PC-3 (cell line): Measurements from ENCODE around the gene STRADA. TPM values are rescaled to one million over a fixed set of nuclear protein-coding genes. Genes with fewer than 3 reads are reported as not detected.

ENCODE experiments used
- ATAC-seq: fragments of 200-7000 bp; cut with Tn5 transposase; 2 replicates; pipeline ENCODE4 v1.9.1; 2020; ENCODE audit warnings: mild to moderate bottlenecking, moderate library complexity
- BruUV-seq: library from RNA; stranded (reverse); fragments of 400-500 nt; replicated peaks from 2 replicates; lab custom pipeline; 2021; lab: Mats Ljungman, UMichigan
- CTCF ChIA-PET: fragments of 300-600 bp; sonication (Branson Sonifier 250); formaldehyde crosslinking; loops from one replicate; lab custom pipeline; 2022; ENCODE audit warnings: antibody characterized with exemption; lab: Charles Lee
- POLR2A ChIA-PET: fragments of 300-600 bp; sonication (Branson Sonifier 250); formaldehyde crosslinking; loops from one replicate; lab custom pipeline; 2022; ENCODE audit warnings: antibody characterized with exemption; ENCODE audit not compliant: unreplicated experiment; lab: Charles Lee
- DNase-seq: peaks from one replicate; pipeline ENCODE4 v3.0.0-alpha.2; 2015
- H2AFZ ChIP-seq: fragments of 300-600 bp; sonication (generic); 2 replicates; pipeline ENCODE4 v1.6.0; 2016; ENCODE audit warnings: antibody characterized with exemption, low read length
- H3F3A ChIP-seq: fragments of 300-600 bp; sonication (generic); one replicate; pipeline ENCODE4 v1.6.0; 2017; ENCODE audit warnings: antibody characterized with exemption, low read length, control low read depth, mild to moderate bottlenecking; ENCODE audit not compliant: unreplicated experiment
- H3K27ac ChIP-seq: fragments of 300-600 bp; sonication (generic); 2 replicates; pipeline ENCODE4 v1.5.1; 2016; ENCODE audit warnings: mild to moderate bottlenecking, low read length
- H3K27me3 ChIP-seq: fragments of 300-600 bp; sonication (generic); 2 replicates; pipeline ENCODE4 v1.6.1; 2016; ENCODE audit warnings: low read length, mixed read lengths
- H3K36me3 ChIP-seq: fragments of 300-600 bp; sonication (generic); 2 replicates; pipeline ENCODE4 v1.6.1; 2016; ENCODE audit warnings: low read depth, mixed run types, low read length, mixed read lengths
- H3K4me1 ChIP-seq: fragments of 300-600 bp; sonication (generic); 2 replicates; pipeline ENCODE4 v1.5.1; 2016; ENCODE audit warnings: low read length; ENCODE audit not compliant: insufficient read depth
- H3K4me2 ChIP-seq: fragments of 300-600 bp; sonication (generic); 2 replicates; pipeline ENCODE4 v1.6.0; 2016; ENCODE audit warnings: low read length
- H3K4me3 ChIP-seq: fragments of 300-600 bp; sonication (generic); 2 replicates; pipeline ENCODE4 v1.5.1; 2016; ENCODE audit warnings: mild to moderate bottlenecking, low read length, mixed read lengths
- H3K79me2 ChIP-seq: fragments of 300-600 bp; sonication (generic); 2 replicates; pipeline ENCODE4 v1.6.1; 2017; ENCODE audit warnings: low read length, mixed read lengths
- H3K9ac ChIP-seq: fragments of 300-600 bp; sonication (generic); 2 replicates; pipeline ENCODE4 v1.6.0; 2016; ENCODE audit warnings: mild to moderate bottlenecking, low read length
- H3K9me2 ChIP-seq: fragments of 300-600 bp; sonication (generic); replicated peaks from 2 replicates; pipeline ENCODE4 v1.6.1; 2016; ENCODE audit warnings: mixed run types, low read length, mixed read lengths
- H3K9me3 ChIP-seq: fragments of 300-600 bp; sonication (generic); 2 replicates; pipeline ENCODE4 v1.6.1; 2016; ENCODE audit warnings: low read length, mixed read lengths
- H4K20me1 ChIP-seq: fragments of 300-600 bp; sonication (generic); 2 replicates; pipeline ENCODE4 v1.6.1; 2016; ENCODE audit warnings: low read length, mixed read lengths
- EZH2 ChIP-seq: fragments of 300-600 bp; sonication (generic); IDR thresholded peaks from one replicate; pipeline ENCODE4 v1.6.1; 2017; ENCODE audit warnings: antibody characterized with exemption, mild to moderate bottlenecking, low read length; ENCODE audit not compliant: unreplicated experiment
- EZH2phosphoT487 ChIP-seq: fragments of 300-600 bp; sonication (generic); IDR thresholded peaks from 2 replicates; pipeline ENCODE4 v1.6.1; 2018; ENCODE audit warnings: mild to moderate bottlenecking, antibody characterized with exemption, low read length, borderline replicate concordance
- intact Hi-C: fragments of 100-400 bp; cut with micrococcal nuclease; formaldehyde crosslinking; loops from 2 replicates; pipeline ENCODE4 v1.9.0; 2023
- total RNA-seq: library from RNA; depleted of rRNA; stranded (reverse); fragments of >200 nt; gene quantifications from 2 replicates; pipeline ENCODE4 v1.2.3, GENCODE V29; 2014
- TF ChIP-seq, protein P1 (sequence below): fragments of 300-600 bp; sonication (generic); conservative IDR thresholded peaks from 2 replicates; pipeline ENCODE4 v1.5.1; 2017; ENCODE audit warnings: antibody characterized with exemption, low read depth, mild to moderate bottlenecking, low read length

Gene STRADA
- total RNA-seq, 1 experiment from 2014 or later, result 17.9 TPM

DNA sequence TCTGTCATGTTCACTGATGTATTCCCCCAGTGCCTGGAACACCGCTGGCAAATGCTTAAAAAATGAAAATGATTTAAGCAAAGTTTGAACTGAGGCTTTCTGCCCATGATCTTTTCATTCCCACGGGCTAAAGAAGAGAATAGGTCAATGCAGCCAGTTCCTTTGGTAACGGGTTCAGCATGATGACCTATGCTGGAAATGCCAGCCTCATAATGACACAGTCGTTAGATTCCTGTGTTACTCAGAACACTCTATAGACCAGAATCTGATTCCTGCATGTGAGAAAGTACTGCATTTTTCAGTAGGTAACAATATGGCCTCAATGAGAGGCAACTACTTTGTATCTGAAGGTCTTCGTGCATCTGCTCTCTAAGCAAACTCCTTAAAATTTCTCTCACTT, 22.6 kb downstream of the STRADA start:
- intact Hi-C loops, result no loop called here

DNA sequence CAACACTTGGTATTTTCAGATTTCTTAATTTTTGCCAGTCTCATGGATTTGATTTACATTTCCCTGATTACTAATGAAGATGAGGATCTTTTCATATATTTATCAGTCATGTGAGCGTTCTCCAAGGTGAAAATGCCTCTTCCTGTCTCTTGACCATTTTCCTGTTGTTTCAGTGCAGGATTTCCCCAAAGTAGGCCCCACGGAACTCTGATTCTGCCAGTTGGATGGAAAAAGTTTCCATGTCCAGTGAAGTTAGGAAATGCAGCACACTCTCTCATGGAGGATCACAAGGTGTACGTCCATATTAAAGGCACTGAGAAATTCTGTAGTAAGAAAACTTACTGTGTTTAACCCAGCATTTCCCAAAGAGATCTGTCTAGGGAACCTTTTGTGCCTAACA, 25.2 kb downstream of the STRADA start:
- intact Hi-C loops, result no loop called here
- Histone ChIP-seq H3K4me1 (no peaks in the 10 kb centered on the region), H3K79me2 (no peaks in the 10 kb centered on the region), H2AFZ (no peak overlapping the region), H3K4me3 (no peak overlapping the region), H3K36me3 (0 out of 2 replicates have a peak, but pooled peaks cover 3% of the 10 kb centered on the region), H3K27ac (no peak overlapping the region), H3K9me2 (no peaks in the 10 kb centered on the region), H4K20me1 (no peaks in the 10 kb centered on the region), H3K9ac (no peak overlapping the region), H3K27me3 (no peaks in the 10 kb centered on the region), H3F3A (no peaks in the 10 kb centered on the region), H3K4me2 (no peak overlapping the region), H3K9me3 (no peaks in the 10 kb centered on the region)
- TF ChIP-seq EZH2 (no peak), EZH2phosphoT487 (no peak)
- TF ChIP-seq, protein P1, sequence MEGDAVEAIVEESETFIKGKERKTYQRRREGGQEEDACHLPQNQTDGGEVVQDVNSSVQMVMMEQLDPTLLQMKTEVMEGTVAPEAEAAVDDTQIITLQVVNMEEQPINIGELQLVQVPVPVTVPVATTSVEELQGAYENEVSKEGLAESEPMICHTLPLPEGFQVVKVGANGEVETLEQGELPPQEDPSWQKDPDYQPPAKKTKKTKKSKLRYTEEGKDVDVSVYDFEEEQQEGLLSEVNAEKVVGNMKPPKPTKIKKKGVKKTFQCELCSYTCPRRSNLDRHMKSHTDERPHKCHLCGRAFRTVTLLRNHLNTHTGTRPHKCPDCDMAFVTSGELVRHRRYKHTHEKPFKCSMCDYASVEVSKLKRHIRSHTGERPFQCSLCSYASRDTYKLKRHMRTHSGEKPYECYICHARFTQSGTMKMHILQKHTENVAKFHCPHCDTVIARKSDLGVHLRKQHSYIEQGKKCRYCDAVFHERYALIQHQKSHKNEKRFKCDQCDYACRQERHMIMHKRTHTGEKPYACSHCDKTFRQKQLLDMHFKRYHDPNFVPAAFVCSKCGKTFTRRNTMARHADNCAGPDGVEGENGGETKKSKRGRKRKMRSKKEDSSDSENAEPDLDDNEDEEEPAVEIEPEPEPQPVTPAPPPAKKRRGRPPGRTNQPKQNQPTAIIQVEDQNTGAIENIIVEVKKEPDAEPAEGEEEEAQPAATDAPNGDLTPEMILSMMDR, result no peak
- POLR2A ChIA-PET, result no interaction called here
- no peak for DNase-seq
- CTCF ChIA-PET, result no interaction called here
- ATAC-seq, result no peak
- BruUV-seq, result no TSS peak

More for the DNA sequence above, 22.6 kb downstream of the STRADA start:
- H3K27me3 ChIP-seq, result no peaks in the 10 kb centered on the region
- H4K20me1 ChIP-seq, result no peaks in the 10 kb centered on the region
- ChIA-PET CTCF (no interaction called here), POLR2A (no interaction called here)
- H3K9me3 ChIP-seq, result no peaks in the 10 kb centered on the region
- no peaks in the 10 kb centered on the region for H3K36me3 ChIP-seq
- H2AFZ ChIP-seq, result no peak overlapping the region
- DNase-seq (no peak), ATAC-seq (no peak)
- H3K4me2 ChIP-seq, result no peak overlapping the region
- H3K27ac ChIP-seq, result no peak overlapping the region
- no TSS peak for BruUV-seq
- no peak overlapping the region for H3K9ac ChIP-seq
- no peaks in the 10 kb centered on the region for H3F3A ChIP-seq
- TF ChIP-seq EZH2 (no peak), EZH2phosphoT487 (no peak)
- TF ChIP-seq, protein P1, result no peak
- H3K9me2 ChIP-seq, result no peaks in the 10 kb centered on the region
- no peak overlapping the region for H3K4me3 ChIP-seq
- H3K79me2 ChIP-seq, result no peaks in the 10 kb centered on the region
- H3K4me1 ChIP-seq, result no peaks in the 10 kb centered on the region

DNA sequence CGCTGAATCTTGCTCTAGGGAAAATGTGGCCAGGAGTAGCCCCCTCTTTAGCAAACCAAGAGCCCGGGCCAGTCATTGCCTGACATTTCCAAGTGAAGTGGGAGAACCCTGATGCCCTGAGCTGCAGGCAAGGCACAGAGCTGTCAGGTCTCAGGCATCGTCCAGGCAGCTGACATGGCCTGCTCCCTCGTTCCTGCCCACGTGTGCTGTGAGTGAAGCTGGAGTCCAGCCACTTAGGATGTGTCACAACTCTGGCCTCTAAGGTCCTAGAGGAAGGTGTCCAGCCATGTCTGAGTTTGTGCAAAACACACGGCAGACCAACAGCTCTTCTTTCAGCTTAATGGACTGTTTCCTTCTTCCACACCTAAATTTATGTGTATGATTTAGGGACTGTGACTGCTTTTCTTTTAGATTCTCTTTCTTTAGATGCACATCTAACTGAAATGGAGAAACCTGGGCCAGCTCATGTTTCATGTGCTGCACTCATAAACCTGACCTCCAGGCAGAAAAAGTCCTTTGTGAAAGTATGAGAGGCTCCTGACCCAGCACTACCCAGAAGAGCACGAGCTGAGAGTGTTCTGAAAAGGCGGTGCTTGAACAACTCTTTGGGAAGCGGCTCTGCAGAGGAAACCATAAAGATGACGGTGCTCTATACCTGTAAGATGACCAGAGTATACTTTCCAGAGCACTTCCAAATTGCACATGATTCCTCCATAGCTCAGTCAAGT, 26.9 kb downstream of the STRADA start:
- POLR2A ChIA-PET, result no interaction called here
- Histone ChIP-seq H3K27me3 (no peaks in the 10 kb centered on the region), H3K9me2 (no peaks in the 10 kb centered on the region), H3K4me1 (no peaks in the 10 kb centered on the region), H3K36me3 (0 out of 2 replicates have a peak, but pooled peaks cover 3% of the 10 kb centered on the region), H3K4me3 (no peak overlapping the region), H4K20me1 (no peaks in the 10 kb centered on the region), H3K9ac (no peak overlapping the region), H3F3A (no peaks in the 10 kb centered on the region), H3K9me3 (no peaks in the 10 kb centered on the region), H3K79me2 (no peaks in the 10 kb centered on the region), H2AFZ (no peak overlapping the region), H3K4me2 (no peak overlapping the region), H3K27ac (no peak overlapping the region)
- CTCF ChIA-PET, result no interaction called here
- BruUV-seq, result no TSS peak
- ATAC-seq, result no peak; the same call in 1 of the 2 replicates
- no peak for DNase-seq
- TF ChIP-seq, protein P1, result no peak
- no peak for TF ChIP-seq EZH2phosphoT487
- TF ChIP-seq EZH2, result no peak
- intact Hi-C loops, result no loop called here
